Measurements from ENCODE around the gene SMCHD1.
"Not testable (repeated sequence)": the region's sequence is repeated elsewhere in the genome, so short reads cannot be mapped to it uniquely, and the experiment has no call there.

SMCHD1 gene

DNA sequence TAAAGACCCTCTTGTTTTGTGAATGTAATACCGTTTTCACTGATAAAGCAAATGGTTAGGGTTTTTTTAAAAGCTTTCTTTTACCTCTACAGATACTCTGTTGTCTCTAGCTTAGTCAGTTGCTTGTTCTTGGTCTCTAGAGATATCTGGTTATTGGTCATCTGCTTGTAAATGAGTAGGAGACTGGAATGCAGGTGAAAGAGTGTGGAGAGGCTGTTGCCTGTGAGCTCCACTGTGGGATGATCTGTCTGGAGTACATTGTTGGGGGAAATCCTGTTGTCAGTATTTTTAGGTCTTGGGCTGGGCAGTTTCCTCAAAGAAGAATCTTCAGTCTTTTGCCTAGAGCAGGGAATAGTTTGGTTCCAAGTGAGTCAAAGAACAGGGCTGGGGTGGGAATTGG, 67.7 kb downstream of the SMCHD1 start:
- TF ChIP-seq, protein P1, sequence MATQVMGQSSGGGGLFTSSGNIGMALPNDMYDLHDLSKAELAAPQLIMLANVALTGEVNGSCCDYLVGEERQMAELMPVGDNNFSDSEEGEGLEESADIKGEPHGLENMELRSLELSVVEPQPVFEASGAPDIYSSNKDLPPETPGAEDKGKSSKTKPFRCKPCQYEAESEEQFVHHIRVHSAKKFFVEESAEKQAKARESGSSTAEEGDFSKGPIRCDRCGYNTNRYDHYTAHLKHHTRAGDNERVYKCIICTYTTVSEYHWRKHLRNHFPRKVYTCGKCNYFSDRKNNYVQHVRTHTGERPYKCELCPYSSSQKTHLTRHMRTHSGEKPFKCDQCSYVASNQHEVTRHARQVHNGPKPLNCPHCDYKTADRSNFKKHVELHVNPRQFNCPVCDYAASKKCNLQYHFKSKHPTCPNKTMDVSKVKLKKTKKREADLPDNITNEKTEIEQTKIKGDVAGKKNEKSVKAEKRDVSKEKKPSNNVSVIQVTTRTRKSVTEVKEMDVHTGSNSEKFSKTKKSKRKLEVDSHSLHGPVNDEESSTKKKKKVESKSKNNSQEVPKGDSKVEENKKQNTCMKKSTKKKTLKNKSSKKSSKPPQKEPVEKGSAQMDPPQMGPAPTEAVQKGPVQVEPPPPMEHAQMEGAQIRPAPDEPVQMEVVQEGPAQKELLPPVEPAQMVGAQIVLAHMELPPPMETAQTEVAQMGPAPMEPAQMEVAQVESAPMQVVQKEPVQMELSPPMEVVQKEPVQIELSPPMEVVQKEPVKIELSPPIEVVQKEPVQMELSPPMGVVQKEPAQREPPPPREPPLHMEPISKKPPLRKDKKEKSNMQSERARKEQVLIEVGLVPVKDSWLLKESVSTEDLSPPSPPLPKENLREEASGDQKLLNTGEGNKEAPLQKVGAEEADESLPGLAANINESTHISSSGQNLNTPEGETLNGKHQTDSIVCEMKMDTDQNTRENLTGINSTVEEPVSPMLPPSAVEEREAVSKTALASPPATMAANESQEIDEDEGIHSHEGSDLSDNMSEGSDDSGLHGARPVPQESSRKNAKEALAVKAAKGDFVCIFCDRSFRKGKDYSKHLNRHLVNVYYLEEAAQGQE (IDR thresholded peaks at IDR 0.05; ENCODE audit: insufficient replicate concordance, low read depth), result no peak
- no peak overlapping the region for H3K4me3 ChIP-seq (replicated peaks; ENCODE audit: insufficient read depth, low read length)
- no peaks in the 10 kb centered on the region for H3K27me3 ChIP-seq (ENCODE audit: insufficient read depth, poor library complexity, severe bottlenecking)
- no peak overlapping the region for H3K27ac ChIP-seq (replicated peaks)
- DNase-seq (ENCODE audit: low read depth in 1 of 2, low spot score in 1 of 2), result no peak

DNA sequence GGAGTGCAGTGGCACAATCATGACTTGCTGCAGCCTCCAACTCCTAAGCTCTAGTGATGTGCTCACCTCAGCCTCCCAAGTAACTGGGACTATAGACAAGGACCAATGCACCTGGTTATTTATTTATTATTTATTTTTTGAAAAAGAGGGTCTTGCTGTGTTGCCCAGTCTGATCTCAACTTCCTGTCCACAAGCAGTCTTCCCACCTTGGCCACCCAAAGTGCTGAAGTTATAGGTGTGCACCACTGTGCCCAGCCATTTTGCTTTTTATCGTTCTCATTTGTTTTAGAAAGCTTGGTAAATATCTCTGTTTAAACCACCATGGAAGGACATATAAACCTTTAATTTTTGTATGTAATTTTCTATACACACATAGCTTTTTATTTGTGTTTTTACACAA, 74.2 kb downstream of the SMCHD1 start:
- DNase-seq (ENCODE audit: low read depth in 1 of 2, low spot score in 1 of 2), result no peak
- no peak overlapping the region for H3K27ac ChIP-seq (replicated peaks)
- H3K4me3 ChIP-seq (replicated peaks; ENCODE audit: insufficient read depth, low read length), result no peak overlapping the region
- no peaks in the 10 kb centered on the region for H3K27me3 ChIP-seq (ENCODE audit: insufficient read depth, poor library complexity, severe bottlenecking)
- no peak for TF ChIP-seq SPI1 (IDR thresholded peaks at IDR 0.05; ENCODE audit: borderline replicate concordance, low read depth)
- TF ChIP-seq, protein P2, sequence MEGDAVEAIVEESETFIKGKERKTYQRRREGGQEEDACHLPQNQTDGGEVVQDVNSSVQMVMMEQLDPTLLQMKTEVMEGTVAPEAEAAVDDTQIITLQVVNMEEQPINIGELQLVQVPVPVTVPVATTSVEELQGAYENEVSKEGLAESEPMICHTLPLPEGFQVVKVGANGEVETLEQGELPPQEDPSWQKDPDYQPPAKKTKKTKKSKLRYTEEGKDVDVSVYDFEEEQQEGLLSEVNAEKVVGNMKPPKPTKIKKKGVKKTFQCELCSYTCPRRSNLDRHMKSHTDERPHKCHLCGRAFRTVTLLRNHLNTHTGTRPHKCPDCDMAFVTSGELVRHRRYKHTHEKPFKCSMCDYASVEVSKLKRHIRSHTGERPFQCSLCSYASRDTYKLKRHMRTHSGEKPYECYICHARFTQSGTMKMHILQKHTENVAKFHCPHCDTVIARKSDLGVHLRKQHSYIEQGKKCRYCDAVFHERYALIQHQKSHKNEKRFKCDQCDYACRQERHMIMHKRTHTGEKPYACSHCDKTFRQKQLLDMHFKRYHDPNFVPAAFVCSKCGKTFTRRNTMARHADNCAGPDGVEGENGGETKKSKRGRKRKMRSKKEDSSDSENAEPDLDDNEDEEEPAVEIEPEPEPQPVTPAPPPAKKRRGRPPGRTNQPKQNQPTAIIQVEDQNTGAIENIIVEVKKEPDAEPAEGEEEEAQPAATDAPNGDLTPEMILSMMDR (IDR thresholded peaks at IDR 0.05; ENCODE audit: insufficient read depth, low read length), result no peak
- no peak for TF ChIP-seq GABPA (IDR thresholded peaks at IDR 0.05; ENCODE audit: low read depth)
- no peak for TF ChIP-seq POLR2AphosphoS5 (IDR thresholded peaks at IDR 0.05; ENCODE audit: low read depth)
- TF ChIP-seq, protein P1 (IDR thresholded peaks at IDR 0.05; ENCODE audit: insufficient replicate concordance, low read depth), result no peak

DNA sequence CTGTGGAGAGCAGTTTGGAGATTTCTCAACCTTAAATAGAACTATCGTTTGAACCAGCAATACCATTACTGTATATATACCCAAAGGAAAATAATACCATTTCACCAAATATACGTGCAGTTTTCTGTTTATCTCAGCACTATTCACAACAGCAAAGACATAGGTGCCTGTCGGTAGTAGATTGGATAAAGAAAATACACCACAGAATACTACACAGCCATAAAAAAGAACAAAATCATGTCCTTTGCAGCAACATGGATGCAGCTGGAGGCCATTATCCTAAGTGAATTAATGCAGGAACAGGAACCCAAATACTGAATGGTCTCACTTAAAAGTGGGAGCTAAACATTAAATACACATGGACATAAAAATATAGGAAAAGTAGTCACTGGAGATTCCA, 81.3 kb downstream of the SMCHD1 start:
- Histone ChIP-seq H3K27me3 (ENCODE audit: insufficient read depth, poor library complexity, severe bottlenecking) (no peaks in the 10 kb centered on the region), H3K27ac (replicated peaks) (no peak overlapping the region), H3K4me3 (replicated peaks; ENCODE audit: insufficient read depth, low read length) (no peak overlapping the region)
- TF ChIP-seq GABPA (IDR thresholded peaks at IDR 0.05; ENCODE audit: low read depth) (no peak), POLR2AphosphoS5 (IDR thresholded peaks at IDR 0.05; ENCODE audit: low read depth) (no peak), SPI1 (IDR thresholded peaks at IDR 0.05; ENCODE audit: borderline replicate concordance, low read depth) (no peak)
- TF ChIP-seq, protein P2 (IDR thresholded peaks at IDR 0.05; ENCODE audit: insufficient read depth, low read length), result no peak
- TF ChIP-seq, protein P1 (IDR thresholded peaks at IDR 0.05; ENCODE audit: insufficient replicate concordance, low read depth), result no peak
- DNase-seq (ENCODE audit: low read depth in 1 of 2, low spot score in 1 of 2), result no peak

DNA sequence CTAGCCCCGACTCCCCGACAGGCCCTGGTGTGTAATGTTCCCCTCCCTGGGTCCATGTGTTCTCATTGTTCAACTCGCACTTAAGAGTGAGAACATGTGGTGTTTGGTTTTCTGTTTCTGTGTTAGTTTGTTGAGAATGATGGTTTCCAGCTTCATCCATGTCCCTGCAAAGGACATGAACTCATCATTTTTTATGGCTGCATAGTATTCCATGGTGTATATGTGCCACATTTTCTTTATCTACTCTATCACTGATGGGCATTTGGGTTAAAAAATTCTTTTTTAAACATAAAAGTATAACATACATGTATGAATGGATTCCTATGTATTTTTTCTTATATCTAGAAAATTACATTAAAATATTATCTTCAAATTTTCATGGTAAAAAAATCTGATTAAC, 84.6 kb downstream of the SMCHD1 start:
- not testable (repeated sequence) for DNase-seq (ENCODE audit: low read depth in 1 of 2, low spot score in 1 of 2); H3K4me3 ChIP-seq (replicated peaks; ENCODE audit: insufficient read depth, low read length); H3K27ac ChIP-seq (replicated peaks); H3K27me3 ChIP-seq (ENCODE audit: insufficient read depth, poor library complexity, severe bottlenecking)

Measured in HL-60 (cell line).